HG02763 (cell line): ENCODE results near the gene FGGY.

Source experiments
- ATAC-seq: cut with Tn5 transposase; IDR thresholded peaks from one replicate; pipeline ENCODE4 v1.9.1; 2021; ENCODE audit warnings: mild to moderate bottlenecking, moderate library complexity; ENCODE audit not compliant: unreplicated experiment

Gene FGGY

DNA sequence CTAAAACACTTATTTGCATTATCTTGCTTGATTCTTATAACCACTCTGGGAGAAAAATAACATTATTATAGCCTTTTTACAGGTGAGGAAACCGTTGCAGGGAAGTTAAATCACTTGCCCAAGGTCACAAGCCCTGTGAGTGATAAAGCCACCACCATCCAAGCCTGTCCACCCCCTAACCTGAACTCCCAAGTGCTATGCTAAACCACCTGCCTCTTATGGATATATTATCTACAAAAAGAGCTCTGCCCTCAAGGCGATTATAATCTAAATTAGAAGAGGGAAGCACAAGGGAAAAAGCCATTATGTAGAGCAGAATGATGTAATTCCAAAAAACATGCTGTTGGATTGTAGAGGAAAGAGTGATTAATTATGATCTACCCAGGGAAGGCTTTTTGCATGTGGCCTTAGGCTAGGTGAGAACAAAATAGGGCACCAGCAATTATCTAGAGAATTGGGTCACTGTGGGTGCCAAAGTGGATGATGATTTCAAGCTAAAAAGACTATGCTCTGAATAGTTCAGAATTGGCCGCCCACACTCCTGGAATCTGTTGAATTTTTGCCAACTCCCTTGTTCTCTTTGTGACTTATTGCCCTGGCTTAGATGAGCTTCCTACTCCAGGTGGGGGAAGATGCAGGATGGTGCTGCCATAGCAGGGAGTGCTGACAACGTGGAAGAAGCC is 205.3 kb downstream of the FGGY start:
- ATAC-seq, result no peak

DNA sequence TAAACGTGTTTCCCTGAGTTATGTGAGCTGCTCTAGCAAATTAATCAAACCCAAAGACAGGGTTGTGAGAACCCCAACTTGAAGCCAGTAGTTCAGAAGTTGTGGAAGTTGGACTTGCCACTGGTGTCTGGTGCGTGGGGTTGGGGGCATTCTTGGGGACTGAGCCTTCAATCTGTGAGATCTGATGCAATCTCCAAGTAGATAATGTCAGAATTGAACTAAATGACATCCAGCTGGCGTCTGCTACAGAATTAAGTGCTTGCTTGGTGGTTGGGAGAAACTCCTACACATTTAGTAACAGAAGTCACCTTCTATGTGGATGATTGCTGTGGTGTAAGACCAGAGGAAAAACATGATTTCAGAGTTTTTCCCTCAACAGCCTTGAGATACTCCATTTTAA is 207.4 kb downstream of the FGGY start:
- no peak for ATAC-seq

DNA sequence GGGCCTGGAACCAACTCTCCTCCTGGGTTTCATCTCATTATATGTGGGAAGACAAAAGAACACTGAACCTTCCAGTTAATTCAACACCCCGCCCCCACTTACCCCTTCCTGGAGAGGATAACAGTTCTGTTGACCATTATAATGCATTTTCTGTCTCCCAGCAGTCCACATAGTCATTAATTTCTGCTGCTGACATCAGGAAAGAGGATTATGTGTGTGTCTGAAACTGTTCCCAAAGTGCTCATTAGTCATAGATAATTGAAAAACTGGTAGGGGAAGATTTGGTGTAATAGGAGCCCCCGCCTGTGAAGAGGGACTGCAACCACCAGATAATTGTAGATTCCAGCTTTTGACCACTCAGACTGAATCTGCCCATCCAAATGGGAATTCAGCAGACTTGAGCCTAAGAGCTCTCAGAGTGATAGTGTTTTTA is 208.7 kb downstream of the FGGY start:
- no peak for ATAC-seq

DNA sequence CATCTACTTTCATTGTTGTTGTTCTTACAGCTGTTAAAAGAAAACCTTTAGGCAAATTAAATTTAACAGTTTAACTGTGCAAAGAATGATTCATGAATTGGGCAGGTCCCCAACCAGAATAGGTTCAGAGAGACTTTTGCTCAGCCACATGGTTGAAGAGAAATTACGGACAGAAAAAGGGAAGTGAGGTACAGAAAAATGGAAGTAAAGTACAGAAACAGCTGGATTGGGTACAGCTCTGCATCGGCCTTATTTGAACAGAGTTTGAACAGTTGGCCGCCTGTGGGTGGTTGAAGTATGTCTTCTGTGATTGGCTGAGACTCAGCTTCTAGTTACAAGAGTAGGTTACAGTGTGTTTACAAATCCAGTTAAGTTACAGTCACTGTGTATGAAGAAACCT is 210.1 kb downstream of the FGGY start:
- no peak for ATAC-seq

DNA sequence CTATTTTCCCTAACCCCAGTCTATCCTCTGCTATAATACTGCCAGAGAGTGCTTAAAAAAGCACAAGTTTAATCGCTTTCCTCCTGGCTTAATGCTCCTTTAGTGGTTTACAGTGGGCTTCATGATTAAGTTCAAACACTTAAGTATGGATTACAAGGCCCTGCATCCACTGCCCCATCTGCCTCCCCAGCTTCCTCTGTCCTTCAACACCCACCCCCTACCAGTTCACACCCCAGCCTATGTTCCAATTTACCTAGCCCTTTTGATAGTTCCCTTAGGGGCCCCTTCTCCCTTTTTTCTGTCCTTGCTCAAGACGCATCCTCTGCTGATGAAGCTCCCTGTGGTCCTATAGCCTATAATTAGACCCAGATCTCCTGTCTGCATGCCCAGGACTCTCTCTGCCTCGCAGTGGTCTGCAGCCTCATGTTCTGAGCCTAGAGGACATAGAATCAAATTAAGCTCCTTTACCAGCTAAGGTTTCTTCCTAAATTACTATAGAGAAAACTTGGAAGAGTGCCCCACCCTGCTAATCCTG is 212.5 kb downstream of the FGGY start:
- no peak for ATAC-seq

DNA sequence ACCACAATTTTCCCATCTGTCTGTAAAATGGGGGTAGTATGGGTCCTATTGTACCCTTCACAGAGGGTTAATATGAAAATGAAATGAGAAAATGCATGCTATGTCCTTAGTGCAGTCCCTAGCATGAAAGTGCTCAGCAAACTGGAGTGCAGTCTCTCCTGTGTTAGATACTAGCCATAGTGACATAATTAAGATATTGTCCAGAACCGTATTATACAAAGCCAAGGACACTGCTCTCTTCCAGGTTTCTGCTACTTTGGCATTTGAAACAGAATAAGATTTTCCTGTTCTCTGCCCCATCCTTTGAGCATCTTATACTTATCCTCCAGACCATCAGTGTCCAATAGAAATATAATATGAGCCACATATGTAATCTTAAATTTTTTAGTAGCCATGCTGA is 213.4 kb downstream of the FGGY start:
- no peak for ATAC-seq

DNA sequence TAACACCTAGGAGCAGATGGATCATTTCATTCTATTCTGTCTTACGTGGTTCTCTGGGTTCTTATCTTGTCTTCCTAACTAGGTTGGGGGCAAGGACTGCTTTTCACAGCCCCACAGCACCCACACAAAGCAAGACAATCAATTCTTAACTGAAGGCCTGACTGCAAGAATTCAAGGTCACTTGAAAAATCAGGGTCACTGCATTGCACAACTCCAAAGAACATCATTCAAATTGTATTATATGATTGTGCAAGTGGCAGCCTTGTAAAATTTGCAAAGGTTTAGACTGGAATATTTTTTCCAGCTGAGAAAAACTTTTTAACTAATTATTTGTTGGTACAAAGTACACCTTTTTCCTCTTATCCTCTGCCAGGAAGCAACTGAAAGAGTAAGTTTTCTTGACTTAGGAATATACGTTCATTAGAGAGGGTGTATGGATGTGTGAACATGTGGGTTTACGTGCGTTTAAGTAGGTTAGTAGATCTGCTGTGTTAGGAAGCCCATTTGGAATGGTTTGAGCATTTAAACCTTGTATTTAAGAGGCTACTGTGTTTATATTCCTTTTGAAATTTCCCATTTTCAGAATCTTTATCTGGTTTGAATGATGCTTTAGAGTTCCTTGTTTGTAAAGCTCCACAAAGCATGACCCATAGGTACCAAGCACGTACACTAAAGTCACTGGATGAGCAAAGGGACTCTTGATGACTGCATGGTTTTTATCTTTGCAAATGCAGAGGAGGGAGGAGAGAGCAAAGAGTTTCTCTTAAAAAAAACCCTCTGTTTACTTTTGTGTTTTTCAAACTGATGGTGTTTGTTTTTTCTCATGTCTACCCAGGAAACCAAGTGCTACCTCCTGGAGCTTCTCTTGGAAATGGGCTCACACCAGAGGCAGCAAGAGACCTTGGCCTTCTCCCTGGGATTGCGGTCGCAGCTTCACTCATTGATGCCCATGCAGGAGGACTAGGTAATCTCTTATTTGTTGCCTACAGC is 214.9 kb downstream of the FGGY start:
- no peak for ATAC-seq

DNA sequence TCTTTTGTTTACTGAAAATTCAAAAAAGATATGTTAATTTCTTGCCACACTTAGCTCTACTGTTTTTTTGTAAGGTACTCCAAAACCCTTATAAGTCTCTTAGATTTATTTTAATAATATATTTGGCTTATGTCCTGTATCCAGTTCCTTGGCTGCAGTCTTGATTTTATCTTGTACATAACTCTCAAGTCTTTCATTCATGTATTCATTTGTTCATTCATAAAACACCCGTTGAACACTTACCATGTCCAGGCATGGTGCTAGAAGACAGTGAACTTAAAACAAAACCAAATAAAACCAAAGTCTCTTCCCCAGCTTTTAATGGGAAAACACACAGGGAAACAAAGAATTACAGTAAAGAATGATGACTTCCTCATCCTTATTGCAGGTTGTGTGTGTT is 215.8 kb downstream of the FGGY start:
- no peak for ATAC-seq

DNA sequence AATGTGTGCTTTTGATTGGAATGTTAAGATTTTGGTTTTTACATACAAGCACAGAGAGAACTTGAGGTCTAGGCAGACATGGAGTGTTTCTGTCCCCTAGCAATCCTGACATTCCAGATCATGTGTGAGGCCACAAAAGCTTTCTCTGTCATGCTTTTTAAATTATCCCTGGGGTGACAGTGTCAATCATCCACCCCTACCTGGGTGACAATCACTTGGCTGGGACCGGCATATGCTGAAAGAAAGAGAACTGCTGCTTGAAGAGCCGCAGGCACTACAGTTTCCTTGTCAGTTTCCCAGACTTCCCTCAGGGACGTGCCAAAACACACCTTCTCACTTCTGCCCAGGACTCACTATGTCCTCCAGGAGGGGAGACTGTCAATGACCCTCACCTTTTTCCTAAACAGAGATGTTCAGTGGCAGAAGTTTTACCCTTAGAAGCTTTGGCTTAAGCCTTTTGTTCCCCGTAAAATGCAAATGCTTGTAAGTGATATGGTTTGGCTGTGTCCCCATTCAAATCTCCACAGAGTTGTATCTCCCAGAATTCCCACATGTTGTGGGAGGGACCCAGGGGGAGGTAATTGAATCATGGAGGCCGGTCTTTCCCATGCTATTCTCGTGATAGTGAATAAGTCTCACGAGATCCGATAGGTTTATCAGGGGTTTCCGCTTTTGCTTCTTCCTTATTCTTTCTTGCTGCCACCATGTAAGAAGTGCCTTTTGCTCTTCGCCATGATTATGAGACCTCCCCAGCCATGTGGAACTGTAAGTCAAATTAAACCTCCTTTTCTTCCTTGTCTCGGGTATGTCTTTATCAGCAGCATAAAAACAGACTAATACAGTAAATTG is 217.4 kb downstream of the FGGY start:
- ATAC-seq, result no peak

DNA sequence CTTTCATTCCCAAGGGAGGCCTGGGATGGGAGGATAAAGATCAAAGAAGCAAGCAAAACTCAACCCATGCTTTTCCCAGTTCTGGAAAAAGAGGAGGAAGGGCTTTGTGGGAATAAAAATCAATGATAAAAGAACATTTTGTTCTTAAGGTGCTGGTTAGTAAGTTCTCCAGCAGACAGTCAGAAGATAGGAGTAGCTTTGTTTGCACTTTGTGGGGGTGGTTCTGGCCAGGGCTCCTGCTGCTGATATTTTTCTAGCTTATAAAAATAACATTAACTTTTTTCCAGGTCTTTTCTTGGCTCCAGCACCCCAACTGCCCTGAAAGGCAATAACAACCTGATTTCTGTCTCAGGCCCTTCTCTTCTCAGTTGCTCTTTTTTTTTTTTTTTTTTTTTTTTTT is 220.0 kb downstream of the FGGY start:
- ATAC-seq, result no peak

DNA sequence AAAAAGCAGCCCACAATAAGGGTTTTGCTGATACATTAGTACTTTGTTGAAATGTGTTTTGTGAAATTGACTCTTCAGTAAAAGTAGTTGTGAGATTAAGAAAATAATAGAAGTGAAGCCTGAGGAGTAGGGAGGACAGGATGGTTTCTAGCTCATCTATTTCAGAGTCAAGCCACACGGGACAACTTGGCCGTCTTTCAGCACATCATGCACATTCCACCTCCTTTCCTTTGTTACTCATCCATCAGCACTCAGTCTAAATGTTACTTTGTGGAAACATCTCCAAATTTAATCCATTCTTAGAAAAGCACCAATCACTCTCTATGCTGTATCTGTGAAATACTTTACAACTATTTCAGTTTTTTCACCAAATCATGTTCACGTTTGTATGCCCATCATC is 223.3 kb downstream of the FGGY start:
- ATAC-seq, result no peak

DNA sequence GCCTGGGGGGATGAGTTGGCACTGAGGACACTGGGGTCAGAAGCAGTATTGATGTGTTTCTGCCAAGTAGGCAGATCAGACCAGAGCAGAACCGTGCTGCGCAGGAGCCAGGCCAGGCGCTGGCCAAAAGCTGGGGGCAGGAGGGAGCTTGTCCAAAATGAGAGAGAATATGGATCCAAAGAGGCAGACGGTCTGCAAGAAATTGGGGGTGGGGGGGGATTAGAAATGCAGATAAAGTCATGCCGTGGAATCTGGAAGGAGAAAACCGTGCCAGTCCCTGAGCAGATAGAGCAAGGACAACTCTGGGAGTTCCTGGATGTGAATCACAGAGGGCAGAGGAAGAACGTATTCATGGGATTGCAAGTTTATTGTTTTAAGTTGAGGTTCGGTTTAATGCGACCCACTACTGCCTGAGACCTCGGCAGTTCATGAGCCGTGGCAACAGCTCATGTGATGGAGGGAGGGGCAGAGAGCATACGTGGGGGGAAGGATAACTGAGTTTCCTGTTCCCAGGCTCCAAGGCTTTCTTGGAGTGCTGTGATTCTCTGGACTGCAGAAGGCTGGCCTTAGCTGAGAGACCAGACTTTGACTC is 224.0 kb downstream of the FGGY start:
- no peak for ATAC-seq

DNA sequence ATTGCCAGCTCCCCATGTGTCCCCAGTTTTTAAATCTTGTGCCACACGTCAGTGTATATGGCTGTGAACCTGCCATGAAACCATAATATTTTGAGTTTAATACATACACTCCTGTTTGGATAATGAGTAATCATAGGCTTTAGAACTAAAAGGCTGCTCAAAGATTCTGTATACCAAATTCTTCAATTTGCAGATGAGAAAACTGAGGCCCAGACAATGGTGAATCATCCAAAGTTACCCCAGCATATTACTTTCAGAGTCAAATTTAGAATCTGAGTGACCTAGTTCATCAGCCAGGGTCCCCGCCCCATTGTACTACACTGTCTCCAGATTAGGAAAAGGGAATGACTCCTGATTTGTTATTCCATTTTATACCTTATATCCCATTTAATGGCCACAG is 224.6 kb downstream of the FGGY start:
- no peak for ATAC-seq

DNA sequence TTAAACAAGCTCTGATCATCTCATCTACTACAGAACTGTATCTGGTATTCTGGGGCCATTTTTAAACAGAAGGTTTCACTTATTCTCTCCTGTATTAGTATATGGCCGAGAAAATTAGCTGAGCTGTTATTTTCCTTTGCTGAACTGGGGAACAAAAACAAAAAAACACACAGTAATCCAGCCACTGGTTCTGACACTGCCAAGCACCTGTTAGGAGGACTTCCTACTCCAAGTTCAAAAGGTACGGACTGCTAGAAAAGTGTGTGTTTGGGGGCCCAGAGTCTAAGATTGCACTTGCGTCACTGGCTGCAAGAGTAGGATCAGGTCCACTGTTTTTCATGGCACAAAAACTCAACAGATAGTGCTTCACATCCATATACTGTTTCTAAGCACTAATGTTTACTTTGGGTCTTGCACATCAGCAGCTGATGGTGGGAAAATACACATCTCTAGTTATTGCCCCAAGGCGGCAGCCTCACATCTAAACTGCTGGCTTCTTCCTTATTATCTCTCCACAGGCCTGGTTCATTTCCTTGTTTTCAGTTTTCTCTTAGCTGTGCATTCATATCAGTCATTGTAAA is 226.1 kb downstream of the FGGY start:
- ATAC-seq, result no peak

DNA sequence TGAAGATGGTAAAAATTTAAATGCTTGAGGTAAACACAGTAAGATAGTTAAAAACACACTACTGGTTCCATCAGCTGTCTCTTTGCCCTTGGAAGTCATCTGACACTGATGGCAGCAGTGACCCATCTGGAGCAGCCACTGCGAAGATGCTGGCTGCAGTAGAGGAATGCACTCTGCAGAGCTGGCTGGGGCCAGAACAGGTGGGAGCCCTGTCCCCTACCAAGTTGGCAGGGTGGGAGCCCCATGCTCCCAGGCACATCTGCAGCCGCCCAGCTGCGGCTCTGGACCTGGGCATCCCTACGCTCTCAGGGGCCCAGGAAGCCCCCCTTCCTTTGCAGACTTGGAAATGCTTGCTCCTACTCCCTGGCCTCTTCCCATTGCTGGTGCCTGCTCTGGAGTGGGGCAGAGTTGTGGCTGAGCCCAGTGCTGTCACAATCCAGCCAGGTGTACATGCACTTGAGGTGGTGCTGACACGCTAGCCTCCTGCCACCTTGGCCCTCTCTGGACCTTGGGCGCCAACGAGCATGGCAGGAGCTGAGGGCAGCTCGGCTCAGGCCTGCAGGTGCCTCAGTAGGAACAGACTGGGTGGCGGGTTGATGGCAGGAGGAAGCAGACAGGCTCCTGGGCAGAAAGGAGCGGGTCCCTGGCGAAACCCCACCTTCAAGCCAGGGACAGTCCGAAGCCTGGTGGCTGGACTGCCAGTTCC is 227.0 kb downstream of the FGGY start:
- no peak for ATAC-seq

DNA sequence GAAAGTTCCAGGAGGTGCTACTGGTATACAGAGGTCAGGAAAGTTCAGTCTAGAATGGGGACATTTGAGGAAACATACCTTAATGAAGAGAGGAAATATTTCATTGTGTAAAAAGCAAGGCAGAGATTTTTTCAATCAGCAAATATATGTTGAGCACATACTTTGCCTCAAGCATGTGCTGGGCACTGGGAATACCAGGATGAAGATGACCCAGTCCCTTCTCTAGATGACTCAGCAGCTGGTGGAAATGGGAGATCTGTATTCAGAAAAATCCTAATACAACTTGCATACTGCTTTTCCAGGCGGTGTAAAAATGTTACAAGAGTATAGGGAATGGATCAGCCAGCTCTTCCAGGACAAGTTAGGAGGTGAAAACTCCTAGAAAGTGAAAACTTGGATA is 229.3 kb downstream of the FGGY start:
- no peak for ATAC-seq

DNA sequence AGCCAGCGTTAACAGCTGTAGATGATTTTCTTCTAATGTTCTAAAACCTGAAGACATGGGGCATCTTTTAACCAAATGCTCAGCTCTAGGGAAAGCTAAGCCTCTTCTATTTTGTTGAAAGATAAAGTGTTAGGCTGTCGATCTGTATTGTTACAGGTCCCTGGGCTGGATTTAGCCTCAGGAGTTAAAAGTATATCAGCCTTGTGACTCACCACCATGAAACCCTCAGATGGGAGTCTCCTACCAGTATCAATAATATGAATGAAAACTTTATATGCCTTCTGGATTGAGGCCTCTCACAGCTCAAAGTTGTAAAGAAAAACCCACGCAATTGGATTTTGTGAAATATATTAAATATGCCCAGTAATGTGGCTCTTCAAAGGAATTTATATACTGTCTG is 231.6 kb downstream of the FGGY start:
- no peak for ATAC-seq

DNA sequence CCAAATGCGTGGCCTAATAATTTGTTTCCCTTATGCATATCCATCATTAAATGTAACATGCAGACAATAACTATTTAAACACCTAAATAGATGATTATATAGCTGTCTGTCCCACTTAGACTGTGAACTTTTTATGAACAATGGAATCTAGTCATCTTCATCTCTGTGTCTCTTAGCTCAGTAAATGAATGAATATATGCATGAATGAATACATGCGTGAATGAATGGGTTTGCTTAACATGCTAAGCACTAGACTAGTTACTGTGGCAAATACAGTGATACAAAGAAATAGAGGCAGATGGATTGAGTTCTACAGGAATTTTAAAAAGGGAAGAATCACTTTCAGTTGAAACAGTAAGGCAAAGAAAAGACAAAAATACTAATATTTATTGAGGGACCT is 232.0 kb downstream of the FGGY start:
- ATAC-seq, result no peak

DNA sequence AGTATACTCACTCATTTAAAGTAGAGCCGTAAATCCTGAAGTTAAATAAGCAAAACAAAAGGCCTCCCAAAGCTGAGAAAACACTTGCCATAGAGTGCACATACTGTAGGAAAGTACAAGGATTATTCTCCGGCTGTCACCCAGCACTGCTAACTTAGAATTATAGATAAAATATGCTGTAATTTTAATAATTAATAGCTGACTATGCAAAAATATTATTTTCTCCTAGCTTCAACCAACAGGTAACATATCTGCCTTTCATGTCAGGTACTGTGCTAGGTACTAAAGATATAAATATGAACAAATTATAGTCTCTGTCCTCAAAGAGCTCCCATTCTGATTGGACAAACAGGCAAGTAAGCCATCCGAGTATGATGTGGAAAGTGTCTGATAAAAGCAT is 233.2 kb downstream of the FGGY start:
- ATAC-seq, result no peak

DNA sequence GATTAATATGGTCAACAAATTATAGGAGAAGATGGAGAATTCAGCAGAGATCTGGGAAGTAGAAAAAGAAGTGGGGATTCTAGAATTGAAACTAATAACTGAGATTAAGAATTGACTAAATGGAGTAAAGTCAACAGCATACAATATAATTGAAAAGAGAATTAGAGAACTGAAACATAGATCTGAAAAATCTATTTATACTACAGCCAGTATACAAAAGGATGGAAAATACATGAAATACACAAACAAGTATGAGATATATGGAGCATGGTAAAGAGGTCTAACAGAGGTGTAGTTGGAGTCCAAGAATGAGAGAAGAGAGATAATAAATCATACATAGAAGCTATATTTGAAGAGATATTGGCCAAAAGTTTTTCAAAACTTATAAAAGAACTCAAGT is 235.2 kb downstream of the FGGY start:
- no peak for ATAC-seq
